HEK293 (cell line): ENCODE data around the gene ATP6V1F.
A peak's percentile ranks its signal among the peaks of the same experiment; 100 is the strongest.

ENCODE experiments used
- BCL11A ChIP-seq: fragments of 450-650 bp; formaldehyde crosslinking; IDR thresholded peaks from 2 replicates; pipeline ENCODE4 v1.5.1; 2016; ENCODE audit warnings: low read depth, missing biosample characterization, missing genetic modification characterization
- EGR2 ChIP-seq: fragments of 450-650 bp; formaldehyde crosslinking; IDR thresholded peaks from 2 replicates; pipeline ENCODE4 v1.5.1; 2016; ENCODE audit warnings: low read depth, missing biosample characterization, missing genetic modification characterization
- FEZF1 ChIP-seq: fragments of 450-650 bp; formaldehyde crosslinking; IDR thresholded peaks from 2 replicates; pipeline ENCODE4 v1.5.1; 2016; ENCODE audit warnings: missing biosample characterization, missing genetic modification characterization
- HIC1 ChIP-seq: fragments of 450-650 bp; formaldehyde crosslinking; IDR thresholded peaks from 2 replicates; pipeline ENCODE4 v1.5.1; 2016; ENCODE audit warnings: missing biosample characterization, missing genetic modification characterization
- HOXA7 ChIP-seq: sonication (generic); formaldehyde crosslinking; IDR thresholded peaks from 2 replicates; pipeline ENCODE4 v1.8.1; 2022; ENCODE audit warnings: missing genetic modification reagents, borderline replicate concordance
- KLF9 ChIP-seq: fragments of 450-650 bp; formaldehyde crosslinking; IDR thresholded peaks from 2 replicates; pipeline ENCODE4 v1.5.1; 2016; ENCODE audit warnings: missing biosample characterization, missing genetic modification characterization, low read depth
- MZF1 ChIP-seq: fragments of 450-650 bp; formaldehyde crosslinking; IDR thresholded peaks from 2 replicates; pipeline ENCODE4 v1.5.1; 2017; ENCODE audit warnings: missing biosample characterization, missing genetic modification characterization, borderline replicate concordance
- PBX3 ChIP-seq: sonication (generic); formaldehyde crosslinking; IDR thresholded peaks from 2 replicates; pipeline ENCODE4 v1.8.1; 2022; ENCODE audit warnings: mild to moderate bottlenecking, moderate library complexity, missing genetic modification reagents
- REST ChIP-seq: fragments of 450-650 bp; formaldehyde crosslinking; IDR thresholded peaks from 2 replicates; pipeline ENCODE4 v1.5.1; 2016; ENCODE audit warnings: missing biosample characterization, missing genetic modification characterization
- SP2 ChIP-seq: fragments of 450-650 bp; formaldehyde crosslinking; IDR thresholded peaks from 2 replicates; pipeline ENCODE4 v1.5.1; 2016; ENCODE audit warnings: missing biosample characterization, missing genetic modification characterization
- TCF7L2 ChIP-seq: IDR thresholded peaks from 2 replicates; pipeline ENCODE4 v1.6.1; 2011; ENCODE audit warnings: low read depth, mild to moderate bottlenecking, inconsistent platforms, low read length, moderate library complexity, borderline replicate concordance
- YY2 ChIP-seq: fragments of 450-650 bp; formaldehyde crosslinking; IDR thresholded peaks from 2 replicates; pipeline ENCODE4 v1.5.1; 2016; ENCODE audit warnings: missing biosample characterization, missing genetic modification characterization
- ZEB2 ChIP-seq: fragments of 450-650 bp; formaldehyde crosslinking; IDR thresholded peaks from 2 replicates; pipeline ENCODE4 v1.5.1; 2016; ENCODE audit warnings: missing biosample characterization, missing genetic modification characterization
- ZFP41 ChIP-seq: fragments of 450-650 bp; formaldehyde crosslinking; IDR thresholded peaks from 2 replicates; pipeline ENCODE4 v1.5.1; 2016; ENCODE audit warnings: missing biosample characterization, missing genetic modification characterization, borderline replicate concordance
- ZIC2 ChIP-seq: fragments of 450-650 bp; formaldehyde crosslinking; IDR thresholded peaks from 2 replicates; pipeline ENCODE4 v1.5.1; 2016; ENCODE audit warnings: missing biosample characterization, missing genetic modification characterization
- ZNF10 ChIP-seq: fragments of 450-650 bp; formaldehyde crosslinking; IDR thresholded peaks from 2 replicates; pipeline ENCODE4 v1.5.1; 2017; ENCODE audit warnings: missing biosample characterization, missing genetic modification characterization
- ZNF112 ChIP-seq: fragments of 450-650 bp; formaldehyde crosslinking; IDR thresholded peaks from 2 replicates; pipeline ENCODE4 v1.5.0; 2017; ENCODE audit warnings: missing biosample characterization, missing genetic modification characterization
- ZNF138 ChIP-seq: fragments of 450-650 bp; formaldehyde crosslinking; IDR thresholded peaks from 2 replicates; pipeline ENCODE4 v1.5.1; 2016; ENCODE audit warnings: missing biosample characterization, missing genetic modification characterization, borderline replicate concordance
- ZNF140 ChIP-seq: fragments of 450-650 bp; formaldehyde crosslinking; IDR thresholded peaks from 2 replicates; pipeline ENCODE4 v1.5.1; 2016; ENCODE audit warnings: missing biosample characterization, missing genetic modification characterization
- ZNF169 ChIP-seq: fragments of 450-650 bp; formaldehyde crosslinking; IDR thresholded peaks from 2 replicates; pipeline ENCODE4 v1.5.1; 2016; ENCODE audit warnings: missing biosample characterization, missing genetic modification characterization
- ZNF24 ChIP-seq: fragments of 450-650 bp; formaldehyde crosslinking; IDR thresholded peaks from 2 replicates; pipeline ENCODE4 v1.5.1; 2016; ENCODE audit warnings: missing biosample characterization, missing genetic modification characterization
- ZNF266 ChIP-seq: fragments of 450-650 bp; formaldehyde crosslinking; IDR thresholded peaks from 2 replicates; pipeline ENCODE4 v1.5.1; 2016; ENCODE audit warnings: missing biosample characterization, missing genetic modification characterization, low read depth
- ZNF555 ChIP-seq: fragments of 450-650 bp; formaldehyde crosslinking; conservative IDR thresholded peaks from 2 replicates; pipeline ENCODE4 v1.5.1; 2017; ENCODE audit warnings: missing biosample characterization, mild to moderate bottlenecking, missing genetic modification characterization, inconsistent platforms
- ZNF571 ChIP-seq: fragments of 450-650 bp; formaldehyde crosslinking; IDR thresholded peaks from 2 replicates; pipeline ENCODE4 v1.5.0; 2017; ENCODE audit warnings: missing biosample characterization, missing genetic modification characterization
- ZNF596 ChIP-seq: fragments of 450-650 bp; IDR thresholded peaks from 2 replicates; pipeline ENCODE4 v1.5.0; 2018; ENCODE audit warnings: missing biosample characterization, mild to moderate bottlenecking, missing genetic modification characterization, moderate library complexity
- ZNF670 ChIP-seq: fragments of 450-650 bp; formaldehyde crosslinking; IDR thresholded peaks from 2 replicates; pipeline ENCODE4 v1.5.1; 2016; ENCODE audit warnings: missing biosample characterization, missing genetic modification characterization, low read depth
- ZNF701 ChIP-seq: fragments of 450-650 bp; formaldehyde crosslinking; IDR thresholded peaks from 2 replicates; pipeline ENCODE4 v1.5.1; 2016; ENCODE audit warnings: missing biosample characterization, missing genetic modification characterization
- TF ChIP-seq, protein P1 (sequence below): fragments of 450-650 bp; formaldehyde crosslinking; IDR thresholded peaks from 2 replicates; pipeline ENCODE4 v1.5.1; 2017; ENCODE audit warnings: missing biosample characterization, mild to moderate bottlenecking, missing genetic modification characterization, moderate library complexity
- TF ChIP-seq, protein P2 (sequence below): fragments of 450-650 bp; formaldehyde crosslinking; IDR thresholded peaks from 2 replicates; pipeline ENCODE4 v1.5.1; 2017; ENCODE audit warnings: missing biosample characterization, missing genetic modification characterization

Gene ATP6V1F

GRCh38 chr7:128887169-128888038 is 24.7 kb downstream of the ATP6V1F start (continued):
- no peak for TF ChIP-seq ZFP41
- TF ChIP-seq ZNF140 (tag by site-specific recombination) = no peak
- TF ChIP-seq ZNF670 (tag by site-specific recombination) = peak; percentile 73
- peak; percentile 30; the same call in 1 of the 2 replicates for TF ChIP-seq HIC1 (tag by site-specific recombination)
- no peak for TF ChIP-seq ZNF138 (tag by site-specific recombination)
- TF ChIP-seq ZNF169 (tag by site-specific recombination) = no peak
- TF ChIP-seq, protein P1, sequence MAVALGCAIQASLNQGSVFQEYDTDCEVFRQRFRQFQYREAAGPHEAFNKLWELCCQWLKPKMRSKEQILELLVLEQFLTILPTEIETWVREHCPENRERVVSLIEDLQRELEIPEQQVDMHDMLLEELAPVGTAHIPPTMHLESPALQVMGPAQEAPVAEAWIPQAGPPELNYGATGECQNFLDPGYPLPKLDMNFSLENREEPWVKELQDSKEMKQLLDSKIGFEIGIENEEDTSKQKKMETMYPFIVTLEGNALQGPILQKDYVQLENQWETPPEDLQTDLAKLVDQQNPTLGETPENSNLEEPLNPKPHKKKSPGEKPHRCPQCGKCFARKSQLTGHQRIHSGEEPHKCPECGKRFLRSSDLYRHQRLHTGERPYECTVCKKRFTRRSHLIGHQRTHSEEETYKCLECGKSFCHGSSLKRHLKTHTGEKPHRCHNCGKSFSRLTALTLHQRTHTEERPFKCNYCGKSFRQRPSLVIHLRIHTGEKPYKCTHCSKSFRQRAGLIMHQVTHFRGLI (tag by site-specific recombination) = no peak
- no peak for TF ChIP-seq ZNF10 (tag by site-specific recombination)
- no peak for TF ChIP-seq ZNF596 (tag by site-specific recombination)
- TF ChIP-seq ZNF555 (tag by site-specific recombination) = no peak
- peak; percentile 42; the same call in 1 of the 2 replicates for TF ChIP-seq ZIC2 (tag by site-specific recombination)
- peak; percentile 98 for TF ChIP-seq EGR2 (tag by site-specific recombination)
- no peak for TF ChIP-seq MZF1 (tag by site-specific recombination)
- TF ChIP-seq SP2 (tag by site-specific recombination) = 0 out of 2 replicates have a peak, but pooled peaks have one; percentile 11
- no peak for TF ChIP-seq REST (tag by site-specific recombination)
- TF ChIP-seq ZEB2 (tag by site-specific recombination) = no peak
- TF ChIP-seq, protein P2, sequence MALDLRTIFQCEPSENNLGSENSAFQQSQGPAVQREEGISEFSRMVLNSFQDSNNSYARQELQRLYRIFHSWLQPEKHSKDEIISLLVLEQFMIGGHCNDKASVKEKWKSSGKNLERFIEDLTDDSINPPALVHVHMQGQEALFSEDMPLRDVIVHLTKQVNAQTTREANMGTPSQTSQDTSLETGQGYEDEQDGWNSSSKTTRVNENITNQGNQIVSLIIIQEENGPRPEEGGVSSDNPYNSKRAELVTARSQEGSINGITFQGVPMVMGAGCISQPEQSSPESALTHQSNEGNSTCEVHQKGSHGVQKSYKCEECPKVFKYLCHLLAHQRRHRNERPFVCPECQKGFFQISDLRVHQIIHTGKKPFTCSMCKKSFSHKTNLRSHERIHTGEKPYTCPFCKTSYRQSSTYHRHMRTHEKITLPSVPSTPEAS (tag by site-specific recombination) = peak; percentile 95
- TF ChIP-seq YY2 (tag by site-specific recombination) = 0 out of 2 replicates have a peak, but pooled peaks have one; percentile 27
- TF ChIP-seq TCF7L2 = no peak
- no peak for TF ChIP-seq ZNF24 (tag by site-specific recombination)
- TF ChIP-seq ZNF266 (tag by site-specific recombination) = peak; percentile 12; the same call in 1 of the 2 replicates
- TF ChIP-seq ZNF701 (tag by site-specific recombination) = 0 out of 2 replicates have a peak, but pooled peaks have one; percentile 36
- TF ChIP-seq KLF9 (tag by site-specific recombination) = peak; percentile 93
- TF ChIP-seq BCL11A (tag by site-specific recombination) = no peak
- TF ChIP-seq PBX3 (CRISPR knock-in tag) = no peak
- TF ChIP-seq ZNF571 (tag by site-specific recombination) = no peak
- 0 out of 2 replicates have a peak, but pooled peaks have one; percentile 17 for TF ChIP-seq FEZF1 (tag by site-specific recombination)
- TF ChIP-seq HOXA7 (CRISPR knock-in tag) = no peak
- no peak for TF ChIP-seq ZNF112
